ENCODE measurements around the gene SMR3A.

Gene SMR3A

DNA sequence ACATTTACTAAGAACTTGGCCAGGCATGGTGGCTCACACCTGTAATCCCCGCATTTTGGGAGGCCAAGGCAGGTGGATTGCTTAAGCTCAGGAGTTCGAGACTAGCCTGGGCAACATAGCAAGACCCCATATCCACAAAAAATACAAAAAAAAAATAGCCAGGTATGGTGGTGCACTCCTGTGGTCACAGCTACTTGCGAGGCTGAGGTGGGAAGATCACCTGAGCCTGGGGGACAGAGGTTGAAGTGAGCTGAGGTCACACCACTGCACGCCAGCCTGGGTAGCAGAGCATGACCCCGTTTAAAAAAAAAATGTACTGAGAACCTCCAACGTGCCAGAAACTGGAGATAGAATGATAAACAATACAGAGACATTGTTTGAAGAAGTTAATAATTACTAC, 45.2 kb downstream of the SMR3A start:
- no peak overlapping the region for H3K27ac ChIP-seq (replicated peaks; ENCODE audit: low read length)
- no peak for DNase-seq (ENCODE audit: low spot score)
- H2BK12ac ChIP-seq (ENCODE audit: low read length), result no peak overlapping the region
- H3K14ac ChIP-seq (ENCODE audit: low read length), result no peak overlapping the region
- H3K4me2 ChIP-seq (ENCODE audit: insufficient read depth, low read length, poor library complexity, severe bottlenecking), result no peak overlapping the region
- no peaks in the 10 kb centered on the region for H3K4me1 ChIP-seq (ENCODE audit: control insufficient read depth in 2 of 2, insufficient read depth in 1 of 2, low read depth in 1 of 2, low read length in 2 of 2)
- no peak overlapping the region for H3K18ac ChIP-seq (ENCODE audit: low read length)
- no peaks in the 10 kb centered on the region for H3K36me3 ChIP-seq (replicated peaks in 1 of 2; ENCODE audit: control insufficient read depth in 2 of 2, insufficient read depth in 2 of 2, low read length in 2 of 2)
- no peak overlapping the region for H2BK120ac ChIP-seq (ENCODE audit: low read depth, low read length)
- no CpG with 5 or more reads among the region's 6 CpGs for WGBS, 2 donors (ENCODE audit: extremely low coverage in 2 of 2, insufficient read length in 2 of 2, insufficient replicate concordance in 1 of 2)
- H4K91ac ChIP-seq (ENCODE audit: low read depth, low read length, poor library complexity), result no peak overlapping the region
- no peak overlapping the region for H2AK5ac ChIP-seq (ENCODE audit: low read depth, low read length)
- H3K9me3 ChIP-seq (replicated peaks in 1 of 2; ENCODE audit: control insufficient read depth in 2 of 2, insufficient read depth in 1 of 2, low read depth in 1 of 2, low read length in 2 of 2), result no peaks in the 10 kb centered on the region
- no peak overlapping the region for H3K23ac ChIP-seq (ENCODE audit: low read depth, low read length, poor library complexity)
- no peak overlapping the region for H2BK15ac ChIP-seq (ENCODE audit: low read length)
- H3K27me3 ChIP-seq (ENCODE audit: control insufficient read depth in 3 of 3, insufficient read depth in 3 of 3, low read depth in 1 of 3, low read length in 3 of 3), result no peaks in the 10 kb centered on the region
- H3K79me1 ChIP-seq (ENCODE audit: low read depth, low read length), result no peaks in the 10 kb centered on the region
- no peak overlapping the region for H2BK5ac ChIP-seq (ENCODE audit: low read length)
- H2AFZ ChIP-seq (ENCODE audit: low read length), result no peak overlapping the region
- H3K4me3 ChIP-seq (ENCODE audit: low read length in 2 of 2), result no peak overlapping the region
- no peak overlapping the region for H3K4ac ChIP-seq (ENCODE audit: low read length)
- H3K9ac ChIP-seq (ENCODE audit: low read depth, low read length, poor library complexity), result no peak overlapping the region
- no peak overlapping the region for H4K8ac ChIP-seq (ENCODE audit: low read depth, low read length)
